GF-D8 (cell line): ENCODE data around the gene AHCYL2.

Experiments used
- DNase-seq: peaks from one replicate; lab custom pipeline; 2025; lab: John Stamatoyannopoulos, UW

Gene AHCYL2

GRCh38 chr7:129224251-129225205, at the start of gene AHCYL2:
AHCYL2 (plus strand) TSS chr7:129225030.
- DNase-seq, result peak; percentile 95

GRCh38 chr7:129176916-129177710, 47.7 kb upstream of the AHCYL2 start:
- no peak for DNase-seq

GRCh38 chr7:129184981-129185670, 39.7 kb upstream of the AHCYL2 start:
- no peak for DNase-seq

- no peak for DNase-seq
These were observed 38.0 kb upstream of the AHCYL2 start for GRCh38 chr7:129186749-129187260.

- no peak for DNase-seq
These were observed 37.0 kb upstream of the AHCYL2 start for GRCh38 chr7:129187681-129188371.

- DNase-seq, result no peak
These were observed 36.4 kb upstream of the AHCYL2 start, which contains the start of gene SMO for GRCh38 chr7:129188372-129188891. SMO (plus strand) TSS chr7:129188633; CDS start chr7:129189152, 519 bp downstream.

GRCh38 chr7:129188892-129189660, 35.8 kb upstream of the AHCYL2 start:
- no peak for DNase-seq

GRCh38 chr7:129189661-129190310, 35.0 kb upstream of the AHCYL2 start:
- no peak for DNase-seq

GRCh38 chr7:129191272-129191671, 33.6 kb upstream of the AHCYL2 start:
- DNase-seq, result no peak

GRCh38 chr7:129193892-129194291, 30.9 kb upstream of the AHCYL2 start:
- DNase-seq, result no peak

GRCh38 chr7:129197771-129198170, 27.1 kb upstream of the AHCYL2 start:
- no peak for DNase-seq

GRCh38 chr7:129199406-129199805, 25.4 kb upstream of the AHCYL2 start:
- DNase-seq, result no peak

GRCh38 chr7:129202058-129202777, 22.6 kb upstream of the AHCYL2 start:
- DNase-seq, result no peak

GRCh38 chr7:129203050-129203741, 21.6 kb upstream of the AHCYL2 start:
- no peak for DNase-seq

- DNase-seq, result no peak
These were observed 19.6 kb upstream of the AHCYL2 start for GRCh38 chr7:129205126-129205818.

- no peak for DNase-seq
These were observed 18.6 kb upstream of the AHCYL2 start for GRCh38 chr7:129205987-129206785.

GRCh38 chr7:129208667-129209066, 16.2 kb upstream of the AHCYL2 start:
- DNase-seq, result no peak
